Mesothelial cell of epicardium (in vitro differentiated cells): Measurements from ENCODE around the gene FBXO34. TPM values are rescaled to one million over a fixed set of nuclear protein-coding genes. Genes with fewer than 3 reads are reported as not detected.
A peak's percentile ranks its signal among the peaks of the same experiment; 100 is the strongest.

Source experiments
- DNase-seq, 2 experiments: peaks; one replicate each; pipeline ENCODE4 v3.0.0; 2021; ENCODE audit warnings: low spot score in 2 of 2; ENCODE audit not compliant: unreplicated experiment in 2 of 2
- H3K27ac Mint-ChIP-seq: 2 replicates; pipeline ENCODE4 v1.8.0; 2021; ENCODE audit warnings: mixed read lengths
- H3K27me3 Mint-ChIP-seq: 2 replicates; pipeline ENCODE4 v1.8.0; 2021; ENCODE audit warnings: low read depth, mixed read lengths
- H3K36me3 Mint-ChIP-seq: 2 replicates; pipeline ENCODE4 v1.8.0; 2021; ENCODE audit warnings: mixed read lengths
- H3K4me1 Mint-ChIP-seq: 2 replicates; pipeline ENCODE4 v1.8.0; 2021; ENCODE audit warnings: mixed read lengths
- H3K4me3 Mint-ChIP-seq: 2 replicates; pipeline ENCODE4 v1.8.0; 2021; ENCODE audit warnings: mild to moderate bottlenecking, moderate library complexity, mixed read lengths
- H3K9me3 Mint-ChIP-seq: 2 replicates; pipeline ENCODE4 v1.8.0; 2021; ENCODE audit warnings: mixed read lengths
- CTCF ChIP-seq: fragments of 200-600 bp; sonication (generic); IDR thresholded peaks from one replicate; pipeline ENCODE4 v1.5.0; 2021; ENCODE audit warnings: antibody characterized with exemption; ENCODE audit not compliant: unreplicated experiment
- total RNA-seq: library from RNA; stranded (reverse); gene quantifications from 3 replicates; pipeline ENCODE4 v1.2.1, GENCODE V29; 2021

FBXO34 gene
- total RNA-seq, 1 donor from 2014 or later: 38.0 TPM

- H3K4me3 Mint-ChIP-seq: no peak overlapping the region
Measured at GRCh38 chr14:55302367-55303124, 31.3 kb downstream of the FBXO34 start.

GRCh38 chr14:55303125-55303499 lies 31.9 kb downstream of the FBXO34 start:
- Mint-ChIP-seq H3K27me3 (no peaks in the 10 kb centered on the region), H3K36me3 (peaks cover 14% of the 10 kb centered on the region), H3K9me3 (no peaks in the 10 kb centered on the region), H3K27ac (peak overlapping the region; percentile 65), H3K4me3 (no peak overlapping the region), H3K4me1 (peaks cover 43% of the 10 kb centered on the region)
- DNase-seq: no peak
- TF ChIP-seq CTCF: no peak

More at GRCh38 chr14:55302367-55303124, 31.3 kb downstream of the FBXO34 start:
- H3K9me3 Mint-ChIP-seq: no peaks in the 10 kb centered on the region
- H3K4me1 Mint-ChIP-seq: peaks cover 44% of the 10 kb centered on the region
- TF ChIP-seq CTCF: no peak
- no peak for DNase-seq
- H3K36me3 Mint-ChIP-seq: peaks cover 16% of the 10 kb centered on the region
- H3K27me3 Mint-ChIP-seq: no peaks in the 10 kb centered on the region
- peak overlapping the region; percentile 65 for H3K27ac Mint-ChIP-seq

GRCh38 chr14:55303691-55304145 lies 32.5 kb downstream of the FBXO34 start:
- no peaks in the 10 kb centered on the region for H3K27me3 Mint-ChIP-seq
- no peaks in the 10 kb centered on the region for H3K9me3 Mint-ChIP-seq
- TF ChIP-seq CTCF: no peak
- peaks cover 9% of the 10 kb centered on the region for H3K36me3 Mint-ChIP-seq
- peak overlapping the region; percentile 44 for H3K27ac Mint-ChIP-seq
- no peak overlapping the region for H3K4me3 Mint-ChIP-seq
- DNase-seq: no peak
- H3K4me1 Mint-ChIP-seq: peaks cover 40% of the 10 kb centered on the region

GRCh38 chr14:55306938-55307589 lies 35.8 kb downstream of the FBXO34 start:
- no peak for TF ChIP-seq CTCF
- no peak for DNase-seq
- H3K4me1 Mint-ChIP-seq: peaks cover 41% of the 10 kb centered on the region
- H3K27ac Mint-ChIP-seq: peak overlapping the region; percentile 45
- no peaks in the 10 kb centered on the region for H3K27me3 Mint-ChIP-seq
- H3K4me3 Mint-ChIP-seq: no peak overlapping the region
- H3K9me3 Mint-ChIP-seq: peaks cover 9% of the 10 kb centered on the region
- peaks cover 14% of the 10 kb centered on the region for H3K36me3 Mint-ChIP-seq

GRCh38 chr14:55309154-55309553 lies 37.9 kb downstream of the FBXO34 start:
- H3K27me3 Mint-ChIP-seq: no peaks in the 10 kb centered on the region
- peaks cover 19% of the 10 kb centered on the region for H3K9me3 Mint-ChIP-seq
- TF ChIP-seq CTCF: no peak
- H3K36me3 Mint-ChIP-seq: peaks cover 30% of the 10 kb centered on the region
- H3K4me1 Mint-ChIP-seq: peaks cover 23% of the 10 kb centered on the region
- no peak overlapping the region for H3K27ac Mint-ChIP-seq
- no peak overlapping the region for H3K4me3 Mint-ChIP-seq
- no peak for DNase-seq
